GM19324 (cell line): ENCODE results near the gene TCEANC.
"Not testable (repeated sequence)": the region's sequence is repeated elsewhere in the genome, so short reads cannot be mapped to it uniquely, and the experiment has no call there.

ENCODE experiments used
- ATAC-seq: cut with Tn5 transposase; IDR thresholded peaks from one replicate; pipeline ENCODE4 v1.9.1; 2021; ENCODE audit warnings: mild to moderate bottlenecking, moderate library complexity; ENCODE audit not compliant: unreplicated experiment, low FRiP score

TCEANC gene

GRCh38 chrX:13652850-13653693 is at the start of gene TCEANC:
TSS of gene TCEANC (plus strand) at chrX:13653141. CDS start at chrX:13662509, 9,368 bp downstream.
- ATAC-seq: peak; percentile 97

- ATAC-seq: no peak
Measured at GRCh38 chrX:13605611-13606010, 47.3 kb upstream of the TCEANC start.

- ATAC-seq: no peak
Measured at GRCh38 chrX:13607331-13607995, 45.5 kb upstream of the TCEANC start.

GRCh38 chrX:13607996-13608365 is 45.0 kb upstream of the TCEANC start:
- ATAC-seq: no peak

GRCh38 chrX:13614154-13614553 is 38.8 kb upstream of the TCEANC start:
- ATAC-seq: no peak

- ATAC-seq: no peak
Measured at GRCh38 chrX:13620207-13620606, 32.7 kb upstream of the TCEANC start.

- ATAC-seq: no peak
Measured at GRCh38 chrX:13622401-13622964, 30.5 kb upstream of the TCEANC start.

- ATAC-seq: no peak
Measured at GRCh38 chrX:13627306-13627705, 25.6 kb upstream of the TCEANC start.

GRCh38 chrX:13637224-13637623 is 15.7 kb upstream of the TCEANC start:
- not testable (repeated sequence) for ATAC-seq

- no peak for ATAC-seq
Measured at GRCh38 chrX:13638021-13638420, 14.9 kb upstream of the TCEANC start.

GRCh38 chrX:13638826-13639225 is 14.1 kb upstream of the TCEANC start:
- no peak for ATAC-seq

- not testable (repeated sequence) for ATAC-seq
Measured at GRCh38 chrX:13641684-13642083, 11.3 kb upstream of the TCEANC start.

- ATAC-seq: no peak
Measured at GRCh38 chrX:13645464-13646153, 7.3 kb upstream of the TCEANC start.

- no peak for ATAC-seq
Measured at GRCh38 chrX:13646154-13646549, 6.8 kb upstream of the TCEANC start.

GRCh38 chrX:13647709-13648212 is 5.2 kb upstream of the TCEANC start:
- no peak for ATAC-seq

- ATAC-seq: not testable (repeated sequence)
Measured at GRCh38 chrX:13648336-13648735, 4.6 kb upstream of the TCEANC start.

GRCh38 chrX:13649838-13650237 is 3.1 kb upstream of the TCEANC start:
- no peak for ATAC-seq

- ATAC-seq: no peak
Measured at GRCh38 chrX:13650318-13650717, 2.6 kb upstream of the TCEANC start.

- no peak for ATAC-seq
Measured at GRCh38 chrX:13651150-13651549, 1.8 kb upstream of the TCEANC start.

- ATAC-seq: peak; percentile 2
Measured at GRCh38 chrX:13652287-13652793, 601 bp upstream of the TCEANC start.

GRCh38 chrX:13654116-13654515 is 1.2 kb downstream of the TCEANC start:
- no peak for ATAC-seq
